COR-L47 (cell line): ENCODE measurements around the gene PTRH2.
A peak's percentile ranks its signal among the peaks of the same experiment; 100 is the strongest.
"Not testable (repeated sequence)": the region's sequence is repeated elsewhere in the genome, so short reads cannot be mapped to it uniquely, and the experiment has no call there.

Experiments used
- DNase-seq: peaks from one replicate; lab custom pipeline; 2025; lab: John Stamatoyannopoulos, UW

Gene PTRH2

DNA sequence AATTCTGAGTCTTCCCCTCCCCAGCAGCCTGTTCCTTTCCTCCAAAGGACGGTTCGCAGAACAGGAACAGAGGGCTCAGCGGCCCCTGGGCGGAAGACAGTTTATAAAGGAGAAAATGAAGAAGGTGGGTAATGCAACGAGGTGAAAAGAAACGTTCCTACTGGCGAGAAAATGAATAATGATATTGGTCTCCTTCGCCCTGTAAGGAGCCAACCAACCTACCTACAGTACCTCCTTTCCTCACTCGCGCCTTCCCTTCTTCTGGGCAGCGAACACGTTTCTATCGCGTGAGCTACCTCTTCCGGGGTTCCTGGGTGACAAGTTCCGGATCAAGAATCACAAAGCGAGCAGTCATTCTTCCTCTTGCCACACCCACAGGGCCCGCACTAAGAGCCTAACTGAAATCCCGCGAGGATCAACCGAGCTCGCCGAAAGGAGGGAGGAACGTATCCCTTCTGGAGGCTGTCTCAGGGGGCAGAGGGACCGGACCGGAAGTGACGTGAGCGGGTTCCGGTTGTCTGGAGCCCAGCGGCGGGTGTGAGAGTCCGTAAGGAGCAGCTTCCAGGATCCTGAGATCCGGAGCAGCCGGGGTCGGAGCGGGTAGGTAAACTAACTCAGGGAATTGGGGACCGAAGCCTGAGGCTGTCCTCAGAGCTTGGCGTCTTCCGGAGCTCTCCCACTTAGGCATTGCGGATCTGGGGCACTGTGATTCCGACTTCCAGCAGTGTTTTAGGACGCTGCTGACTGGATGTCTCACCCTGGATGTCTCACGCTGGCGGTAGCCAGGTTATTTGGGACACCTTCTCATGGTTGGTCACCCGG is at the start of gene PTRH2, which contains the start of gene VMP1:
TSS of gene PTRH2 (minus strand) at position 282 of the 822 bp plus-strand sequence. CDS start 9,452 bp downstream, outside the sequence.
TSS of gene VMP1 (plus strand) at position 506 of the 822 bp plus-strand sequence. CDS start 23,793 bp downstream, outside the sequence.
- peak; percentile 99 for DNase-seq

DNA sequence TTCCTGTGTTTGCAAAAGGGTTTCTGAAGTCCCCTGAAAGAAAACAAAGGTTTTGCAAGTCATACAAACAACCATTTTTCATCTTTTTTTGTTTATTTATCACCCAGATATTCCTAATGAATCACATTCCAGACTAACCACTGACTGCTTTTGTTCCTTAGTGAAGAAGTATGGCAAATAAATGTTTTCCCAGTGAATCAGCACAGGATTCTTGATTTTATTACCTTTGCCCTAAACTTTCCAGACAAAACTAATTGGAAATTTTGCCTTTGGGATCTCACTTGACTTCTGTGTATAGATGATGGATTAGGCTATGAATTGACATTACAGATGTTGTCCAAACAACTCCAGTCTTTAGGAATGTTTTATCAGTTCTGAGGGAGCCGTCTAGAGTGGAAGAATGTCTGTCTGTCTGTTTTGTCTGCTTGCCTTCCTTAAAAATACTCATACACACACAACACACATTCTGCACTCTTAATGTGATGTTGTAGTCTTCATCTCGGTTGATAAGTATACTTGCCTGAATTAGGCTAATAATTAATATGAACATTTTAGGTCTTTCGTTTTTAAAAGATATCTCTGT is 49.1 kb upstream of the PTRH2 start:
- no peak for DNase-seq

DNA sequence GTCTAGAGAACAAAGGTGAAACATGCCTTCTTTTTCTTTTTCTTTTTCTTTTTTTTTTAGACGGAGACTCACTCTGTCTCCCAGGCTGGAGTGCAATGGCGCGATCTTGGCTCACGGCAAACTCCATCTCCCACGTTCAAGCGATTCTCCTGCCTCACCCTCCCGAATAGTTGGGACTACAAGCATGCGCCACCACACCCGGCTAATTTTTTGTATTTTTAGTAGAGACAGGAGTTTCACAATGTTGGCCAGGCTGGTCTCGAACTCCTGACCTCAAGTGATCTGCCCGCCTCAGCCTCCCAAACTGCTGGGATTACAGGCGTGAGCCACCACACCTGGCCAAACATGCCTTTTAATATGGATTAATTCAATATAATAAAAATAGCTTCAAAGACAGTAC is 47.8 kb upstream of the PTRH2 start:
- DNase-seq = not testable (repeated sequence)

GRCh38 chr17:59754552-59754951 is 47.3 kb upstream of the PTRH2 start:
- no peak for DNase-seq

- DNase-seq = peak; percentile 54
Observed at GRCh38 chr17:59753522-59754467, 46.6 kb upstream of the PTRH2 start.

DNA sequence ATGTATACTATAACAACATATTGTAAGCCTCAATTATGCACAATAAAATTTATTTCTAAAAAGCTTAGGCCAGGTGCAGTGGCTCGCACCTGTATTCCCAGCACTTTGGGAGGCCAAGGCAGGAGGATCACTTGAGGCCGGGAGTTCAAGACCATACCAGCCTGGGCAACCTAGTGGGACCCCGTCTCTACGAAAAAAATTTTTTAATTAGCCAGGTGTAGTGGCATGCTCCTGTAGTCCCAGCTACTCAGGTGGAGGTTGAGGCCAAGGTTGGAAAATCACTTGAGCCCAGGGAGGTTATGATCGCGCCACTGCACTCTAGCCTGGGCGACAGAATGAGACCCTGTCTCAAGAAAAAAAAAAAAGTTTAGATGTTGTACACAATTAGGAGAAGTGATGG is 45.7 kb upstream of the PTRH2 start:
- DNase-seq = no peak

DNA sequence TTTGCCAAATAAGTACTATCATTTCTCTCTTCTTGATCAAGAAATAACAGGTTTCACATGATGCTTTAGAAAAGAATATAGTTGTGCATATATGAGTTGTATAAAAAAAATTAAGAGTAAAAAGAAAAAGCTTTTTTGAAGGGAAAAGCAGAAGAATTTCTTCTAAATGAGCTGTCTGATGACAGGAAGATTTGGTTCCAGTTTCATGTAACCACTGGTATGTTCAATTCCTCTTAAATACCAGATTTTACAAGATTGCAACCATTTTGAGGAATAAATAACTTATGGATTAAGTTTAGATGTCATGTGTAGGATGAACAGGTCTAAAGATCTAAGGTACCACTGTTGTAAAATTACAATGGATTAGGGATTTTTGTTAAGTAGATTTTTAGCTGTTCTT is 45.2 kb upstream of the PTRH2 start:
- DNase-seq = no peak

DNA sequence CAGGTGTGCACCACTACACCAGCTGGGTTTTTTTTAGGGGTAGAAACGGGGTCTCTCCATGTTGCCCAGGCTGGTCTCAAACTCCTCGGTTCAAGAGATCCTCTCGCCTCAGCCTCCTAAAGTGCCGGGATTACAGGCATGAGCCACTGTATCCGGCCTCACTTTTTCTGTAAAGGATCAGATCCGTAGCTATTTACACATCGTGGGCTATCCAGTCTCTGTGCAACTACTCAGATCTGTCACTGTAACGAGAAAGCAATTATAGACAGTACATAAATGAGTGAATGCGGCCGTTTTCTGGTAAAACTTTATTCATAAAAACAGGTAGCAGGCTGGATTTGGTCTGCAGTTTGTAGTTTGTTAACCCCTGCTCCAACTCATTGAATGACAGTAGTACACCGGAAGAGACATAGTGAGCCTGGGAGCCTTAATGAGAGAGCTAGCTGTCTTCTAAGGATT is 44.8 kb upstream of the PTRH2 start:
- no peak for DNase-seq

DNA sequence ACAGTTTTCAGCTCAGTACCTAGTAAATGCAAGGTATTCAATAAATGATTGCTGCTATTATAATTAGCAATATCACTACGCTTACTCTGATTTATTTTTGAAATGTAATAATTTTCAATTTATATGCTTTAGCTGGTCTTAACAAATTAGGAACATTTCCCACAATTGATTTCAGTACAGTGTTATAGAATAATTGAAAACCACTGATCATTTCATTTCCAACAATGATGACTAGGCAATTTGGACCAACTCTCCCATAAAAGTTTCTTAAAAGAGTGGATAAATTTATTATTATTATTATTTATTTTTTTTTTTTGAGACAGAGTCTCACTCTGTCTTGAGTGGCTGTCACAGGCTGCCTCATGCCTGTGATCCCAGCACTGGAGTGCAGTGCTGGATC is 41.4 kb upstream of the PTRH2 start:
- no peak for DNase-seq

DNA sequence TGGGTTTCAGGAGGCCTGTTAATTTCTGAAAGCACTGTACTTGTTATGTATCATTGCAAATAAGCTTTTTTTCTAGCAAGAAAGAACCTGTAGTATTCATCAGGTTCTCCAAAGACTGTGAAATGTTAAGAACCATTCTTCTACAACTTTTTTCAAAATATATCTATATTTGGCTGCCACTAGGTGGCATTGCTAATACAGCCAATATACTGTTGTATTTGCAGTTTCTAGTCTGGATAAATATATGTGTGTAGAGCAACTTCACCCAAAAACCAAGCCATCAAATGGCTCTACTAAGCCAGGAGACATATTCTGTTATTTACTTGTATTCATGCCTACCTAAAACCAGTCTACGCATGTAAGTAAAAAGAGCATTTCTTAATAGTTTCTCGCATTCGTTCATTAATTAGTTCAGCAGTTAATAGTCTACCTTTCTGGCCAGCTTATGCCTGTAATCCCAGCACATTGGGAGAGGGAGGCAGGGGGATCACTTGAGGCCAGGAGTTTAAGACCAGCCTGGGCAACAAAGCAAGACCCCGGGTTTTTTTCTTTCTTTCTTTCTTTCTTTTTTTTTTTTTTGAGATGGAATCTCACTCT is 39.7 kb upstream of the PTRH2 start:
- no peak for DNase-seq

- no peak for DNase-seq
Observed at GRCh38 chr17:59745040-59745439, 37.8 kb upstream of the PTRH2 start.

- DNase-seq = no peak
Observed at GRCh38 chr17:59743842-59744241, 36.6 kb upstream of the PTRH2 start.

GRCh38 chr17:59737324-59737723 is 30.1 kb upstream of the PTRH2 start:
- no peak for DNase-seq

- DNase-seq = no peak
Observed at GRCh38 chr17:59734226-59734625, 27.0 kb upstream of the PTRH2 start.

DNA sequence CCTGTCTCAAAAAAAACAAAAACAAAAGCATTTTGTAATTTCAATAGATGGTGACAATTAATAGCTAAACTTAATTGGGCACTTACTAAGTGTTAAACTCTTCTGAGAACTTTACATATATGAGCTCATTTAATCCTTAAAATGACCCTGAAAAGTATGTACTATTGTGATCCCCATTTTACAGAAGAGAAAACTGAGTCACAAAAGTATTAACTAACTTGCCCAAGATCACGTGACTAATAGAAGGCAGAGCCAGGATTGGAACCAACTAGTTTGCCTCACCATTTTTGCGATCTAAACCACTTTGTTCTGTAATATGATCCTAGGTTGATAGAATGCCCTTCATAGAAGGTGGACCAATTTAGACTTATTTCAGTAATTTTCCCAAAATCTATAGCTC is 26.5 kb upstream of the PTRH2 start:
- no peak for DNase-seq

DNA sequence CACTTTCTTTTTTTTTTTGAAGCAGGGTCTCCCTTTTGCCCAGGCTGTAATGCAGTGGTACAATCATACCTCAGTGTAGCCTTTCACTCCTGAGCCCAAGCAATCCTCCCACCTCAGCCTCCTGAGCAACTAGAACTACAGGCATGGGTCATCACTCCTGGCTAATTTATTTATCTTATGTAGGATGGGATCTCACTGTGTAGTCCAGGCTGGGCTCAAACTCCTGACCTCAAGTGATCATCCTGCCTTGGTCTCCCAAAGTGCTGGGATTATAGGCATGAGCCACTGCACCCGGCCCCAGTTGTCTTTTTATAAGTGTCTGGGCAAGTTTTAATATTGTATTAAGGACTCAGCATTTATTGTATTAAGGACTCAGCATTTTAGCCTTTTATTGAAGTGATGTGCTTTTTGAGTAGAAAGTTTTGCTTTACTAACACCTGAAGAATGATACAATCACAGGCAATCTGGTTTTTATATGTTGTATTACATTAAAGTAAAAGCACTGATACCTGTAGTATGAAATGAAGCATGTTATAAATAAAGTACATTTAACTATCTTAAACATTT is 23.1 kb upstream of the PTRH2 start:
- no peak for DNase-seq

DNA sequence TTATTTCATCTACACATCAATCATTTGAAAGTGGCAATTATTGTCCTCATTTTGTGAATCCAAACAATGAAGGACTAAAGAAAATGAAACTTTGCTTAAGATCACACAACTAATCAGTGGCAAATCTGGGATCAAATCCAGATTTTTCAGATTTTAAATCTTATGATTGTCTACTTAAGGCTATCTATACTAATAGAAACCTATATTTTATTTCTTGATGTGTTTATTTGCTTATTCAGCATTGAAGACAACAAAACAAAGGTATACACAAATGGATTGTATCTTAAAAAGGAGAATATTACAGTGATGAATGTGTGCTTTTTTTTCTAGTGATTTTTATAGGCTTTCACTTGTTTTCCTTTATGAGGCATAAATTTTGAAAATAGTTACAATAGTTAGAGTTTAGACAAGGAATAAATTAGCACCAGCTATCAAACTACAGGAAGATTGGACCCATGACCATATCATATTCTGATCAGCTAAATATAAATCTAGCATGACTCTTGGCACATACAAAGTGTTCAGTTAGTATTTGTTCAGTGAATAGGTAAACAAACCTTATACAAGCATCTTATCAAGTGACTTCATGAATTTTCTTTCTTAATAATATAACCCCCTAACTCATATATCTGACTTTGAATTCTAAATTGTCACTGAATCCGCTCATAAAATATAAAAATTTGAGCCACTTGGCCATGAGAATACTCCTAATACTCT is 20.7 kb upstream of the PTRH2 start:
- DNase-seq = no peak

DNA sequence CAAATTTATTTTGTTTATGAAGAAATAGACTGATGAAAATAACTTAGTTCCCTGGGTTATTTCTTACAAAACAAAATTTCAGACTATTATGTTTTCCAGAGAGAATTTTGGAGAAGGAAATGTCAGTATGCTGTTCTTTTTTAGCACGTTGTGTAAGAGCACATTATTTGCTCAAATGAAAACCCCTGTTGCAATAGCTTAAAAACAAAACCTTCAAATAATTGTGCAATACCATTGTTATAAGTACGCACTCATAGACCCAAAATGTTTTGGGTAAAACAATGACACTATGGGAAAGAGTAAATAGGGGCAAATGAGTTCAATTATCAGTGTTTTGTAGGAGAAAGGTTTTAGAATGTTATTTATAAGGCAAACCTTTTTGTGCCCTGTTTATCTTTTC is 18.5 kb upstream of the PTRH2 start:
- no peak for DNase-seq

DNA sequence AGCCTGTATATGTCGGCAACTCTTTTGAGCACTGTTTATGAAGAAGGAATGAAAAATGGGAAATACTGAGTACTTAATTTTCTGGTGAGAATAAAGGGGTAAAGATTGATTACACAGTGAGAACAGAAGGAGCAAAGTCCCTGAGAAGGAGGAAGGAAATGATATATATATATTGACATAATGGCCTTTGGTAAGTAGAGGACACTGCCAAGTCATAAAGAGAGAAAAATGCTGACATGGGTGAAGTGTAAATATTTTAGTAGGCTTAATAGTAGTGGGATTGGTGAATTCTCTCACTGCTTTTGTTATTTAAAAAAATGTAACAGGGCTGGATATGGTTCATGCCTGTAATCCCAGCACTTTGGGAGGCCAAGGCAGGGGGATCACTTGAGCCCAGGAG is 16.4 kb upstream of the PTRH2 start:
- DNase-seq = no peak

DNA sequence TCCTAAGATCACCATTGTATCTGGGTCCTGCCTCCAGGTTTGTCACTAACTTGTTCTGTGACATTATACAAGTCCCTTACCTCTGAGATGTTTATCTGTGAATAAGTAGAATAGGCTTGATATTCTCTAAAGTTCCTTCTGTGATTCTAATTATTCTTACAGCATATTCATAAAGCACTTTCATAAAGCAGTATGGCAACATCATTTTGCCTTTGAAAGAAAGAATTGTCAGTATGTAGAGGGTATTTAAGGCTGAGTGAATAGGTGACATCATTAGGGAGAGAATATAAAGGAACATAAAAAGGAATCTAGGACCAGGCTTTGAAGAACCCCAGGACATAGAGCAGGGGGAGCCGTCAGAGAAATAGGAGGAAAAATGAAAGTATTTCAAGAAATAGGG is 15.8 kb upstream of the PTRH2 start:
- DNase-seq = no peak

DNA sequence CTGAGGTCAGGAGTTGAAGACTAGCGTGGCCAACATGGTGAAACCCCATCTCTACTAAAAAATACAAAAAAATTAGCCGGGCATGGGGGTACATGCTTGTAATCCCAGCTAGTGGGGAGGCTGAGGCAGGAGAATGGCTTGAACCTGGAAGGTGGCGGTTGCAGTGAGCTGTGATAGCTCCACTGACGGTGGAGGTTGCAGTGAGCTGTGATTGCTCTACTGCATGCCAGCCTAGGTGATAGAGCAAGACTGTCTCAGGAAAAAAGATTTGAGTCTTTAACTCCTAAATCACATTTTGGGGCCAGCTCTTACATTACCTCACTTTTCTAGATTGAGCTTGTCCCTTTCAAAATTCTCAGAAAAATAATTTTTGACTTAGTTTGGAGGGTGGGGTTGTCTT is 15.4 kb upstream of the PTRH2 start:
- DNase-seq = no peak
